ENCODE data around the gene TEC. TPM values are rescaled to one million over a fixed set of nuclear protein-coding genes. Genes with fewer than 3 reads are reported as not detected.

Gene TEC
- total and polyA plus RNA-seq, 11 donors: 1.1 to 4.5 (median 2.2) TPM

GRCh38 chr4:48247878-48248558, 21.6 kb downstream of the TEC start:
- TF ChIP-seq POLR2A (IDR thresholded peaks at IDR 0.05) (no peak), CTCF (IDR thresholded peaks at IDR 0.05) (no peak)
- 58 to 69% (median 65%) methylated on average over 5 of the region's 5 CpGs for WGBS, 4 donors
- ATAC-seq (peak in 2 of 4 donors; percentile 38 to 58), DNase-seq (no peak)
- H3K36me3 ChIP-seq: no peaks in the 10 kb centered on the region
- intact Hi-C loops (cut with DNase I): loop anchor here in 1 of 10 donors (10.0 kb wide), 1 partner anchor 63 kb away; no protein-coding TSS in a partner anchor
- H3K4me1 ChIP-seq: peaks cover 0 to 23% (median 5%) of the 10 kb centered on the region in 12 donors
- no peaks in the 10 kb centered on the region for H3K27me3 ChIP-seq
- H3K9me3 ChIP-seq: peaks cover 0 to 6% (median 0%) of the 10 kb centered on the region in 12 donors
- no peak overlapping the region for H3K27ac ChIP-seq
- H3K4me3 ChIP-seq: no peak overlapping the region

- DNase-seq: no peak
- H3K27ac ChIP-seq: no peak overlapping the region
- intact Hi-C loops (cut with DNase I): loop anchor here in 1 of 10 donors (10.0 kb wide), 1 partner anchor 63 kb away; no protein-coding TSS in a partner anchor
These were observed 22.3 kb downstream of the TEC start for GRCh38 chr4:48247142-48247877.

GRCh38 chr4:48244665-48245064, 25.0 kb downstream of the TEC start:
- no peaks in the 10 kb centered on the region for H3K27me3 ChIP-seq
- ATAC-seq (no peak), DNase-seq (no peak)
- no peaks in the 10 kb centered on the region for H3K36me3 ChIP-seq
- intact Hi-C loops (cut with DNase I): loop anchor here in 1 of 10 donors (10.0 kb wide), 1 partner anchor 60 kb away; no protein-coding TSS in a partner anchor
- TF ChIP-seq POLR2A (IDR thresholded peaks at IDR 0.05) (no peak), CTCF (IDR thresholded peaks at IDR 0.05) (no peak)
- 94 to 98% (median 95%) methylated on average over 4 of the region's 4 CpGs for whole genome bisulfite sequencing, 4 donors
- H3K9me3 ChIP-seq: peaks cover 0 to 6% (median 0%) of the 10 kb centered on the region in 12 donors
- H3K4me3 ChIP-seq: no peak overlapping the region
- H3K4me1 ChIP-seq: peaks cover 0 to 17% (median 3%) of the 10 kb centered on the region in 12 donors
- no peak overlapping the region for H3K27ac ChIP-seq

More at GRCh38 chr4:48247142-48247877, 22.3 kb downstream of the TEC start:
- H3K36me3 ChIP-seq: no peaks in the 10 kb centered on the region
- H3K9me3 ChIP-seq: peaks cover 0 to 6% (median 0%) of the 10 kb centered on the region in 12 donors
- no peak for TF ChIP-seq POLR2A (IDR thresholded peaks at IDR 0.05)
- no peak for TF ChIP-seq CTCF (IDR thresholded peaks at IDR 0.05)
- no peak overlapping the region for H3K4me3 ChIP-seq
- peak in 3 of 4 donors; percentile 52 to 67 (median 56) for ATAC-seq
- peaks cover 0 to 18% (median 3%) of the 10 kb centered on the region in 12 donors for H3K4me1 ChIP-seq
- WGBS, 4 donors: 50 to 54% (median 53%) methylated on average over 7 of the region's 7 CpGs
- H3K27me3 ChIP-seq: no peaks in the 10 kb centered on the region

GRCh38 chr4:48243887-48244286, 25.8 kb downstream of the TEC start:
- H3K9me3 ChIP-seq: peaks cover 0 to 6% (median 0%) of the 10 kb centered on the region in 12 donors
- H3K4me3 ChIP-seq: no peak overlapping the region
- WGBS, 4 donors: 74 to 86% (median 80%) methylated on average over 2 of the region's 2 CpGs
- intact Hi-C loops (cut with DNase I): loop anchor here in 1 of 10 donors (10.0 kb wide), 1 partner anchor 59 kb away; no protein-coding TSS in a partner anchor
- peaks cover 0 to 17% (median 3%) of the 10 kb centered on the region in 12 donors for H3K4me1 ChIP-seq
- no peak overlapping the region for H3K27ac ChIP-seq
- no peak for TF ChIP-seq CTCF (IDR thresholded peaks at IDR 0.05)
- TF ChIP-seq POLR2A (IDR thresholded peaks at IDR 0.05): no peak
- DNase-seq (no peak), ATAC-seq (no peak)
- no peaks in the 10 kb centered on the region for H3K27me3 ChIP-seq
- no peaks in the 10 kb centered on the region for H3K36me3 ChIP-seq
